HG02678 (cell line): ENCODE data around the gene TRIM14.
"Not testable (repeated sequence)": the region's sequence is repeated elsewhere in the genome, so short reads cannot be mapped to it uniquely, and the experiment has no call there.

Experiments
- ATAC-seq: cut with Tn5 transposase; IDR thresholded peaks from one replicate; pipeline ENCODE4 v1.9.1; 2021; ENCODE audit warnings: mild to moderate bottlenecking, moderate library complexity; ENCODE audit not compliant: unreplicated experiment

TRIM14 gene

GRCh38 chr9:98020476-98021145 lies 98.4 kb downstream of the TRIM14 start:
- no peak for ATAC-seq

GRCh38 chr9:98019869-98020268 lies 99.2 kb downstream of the TRIM14 start:
- not testable (repeated sequence) for ATAC-seq
